Stimulated activated naive CD8-positive, alpha-beta T cell treated with anti-CD3 and anti-CD28 coated beads, Interleukin-15, Interleukin-2, amounts not matched to agents 100 ng/mL and 50 ng/mL, for 24 hours (primary cell): Measurements from ENCODE around the gene ZRANB1.

ENCODE experiments used
- H3K27ac Mint-ChIP-seq: one replicate; pipeline ENCODE4 v1.8.0; 2021; ENCODE audit warnings: mild to moderate bottlenecking, mixed read lengths
- H3K27me3 Mint-ChIP-seq: one replicate; pipeline ENCODE4 v1.8.0; 2021; ENCODE audit warnings: mixed read lengths
- H3K36me3 Mint-ChIP-seq: one replicate; pipeline ENCODE4 v1.8.0; 2021; ENCODE audit warnings: low read depth, mixed read lengths
- H3K4me1 Mint-ChIP-seq: one replicate; pipeline ENCODE4 v1.8.0; 2021; ENCODE audit warnings: low read depth, mixed read lengths
- H3K4me3 Mint-ChIP-seq: one replicate; pipeline ENCODE4 v1.8.0; 2021; ENCODE audit warnings: mild to moderate bottlenecking, mixed read lengths
- H3K9me3 Mint-ChIP-seq: one replicate; pipeline ENCODE4 v1.8.0; 2021; ENCODE audit warnings: mixed read lengths

Gene ZRANB1

GRCh38 chr10:124991835-124992234 is 49.9 kb downstream of the ZRANB1 start:
- Mint-ChIP-seq H3K27ac (no peak overlapping the region), H3K4me1 (no peaks in the 10 kb centered on the region), H3K27me3 (no peaks in the 10 kb centered on the region), H3K9me3 (no peaks in the 10 kb centered on the region), H3K4me3 (no peak overlapping the region), H3K36me3 (peaks cover 16% of the 10 kb centered on the region)

DNA sequence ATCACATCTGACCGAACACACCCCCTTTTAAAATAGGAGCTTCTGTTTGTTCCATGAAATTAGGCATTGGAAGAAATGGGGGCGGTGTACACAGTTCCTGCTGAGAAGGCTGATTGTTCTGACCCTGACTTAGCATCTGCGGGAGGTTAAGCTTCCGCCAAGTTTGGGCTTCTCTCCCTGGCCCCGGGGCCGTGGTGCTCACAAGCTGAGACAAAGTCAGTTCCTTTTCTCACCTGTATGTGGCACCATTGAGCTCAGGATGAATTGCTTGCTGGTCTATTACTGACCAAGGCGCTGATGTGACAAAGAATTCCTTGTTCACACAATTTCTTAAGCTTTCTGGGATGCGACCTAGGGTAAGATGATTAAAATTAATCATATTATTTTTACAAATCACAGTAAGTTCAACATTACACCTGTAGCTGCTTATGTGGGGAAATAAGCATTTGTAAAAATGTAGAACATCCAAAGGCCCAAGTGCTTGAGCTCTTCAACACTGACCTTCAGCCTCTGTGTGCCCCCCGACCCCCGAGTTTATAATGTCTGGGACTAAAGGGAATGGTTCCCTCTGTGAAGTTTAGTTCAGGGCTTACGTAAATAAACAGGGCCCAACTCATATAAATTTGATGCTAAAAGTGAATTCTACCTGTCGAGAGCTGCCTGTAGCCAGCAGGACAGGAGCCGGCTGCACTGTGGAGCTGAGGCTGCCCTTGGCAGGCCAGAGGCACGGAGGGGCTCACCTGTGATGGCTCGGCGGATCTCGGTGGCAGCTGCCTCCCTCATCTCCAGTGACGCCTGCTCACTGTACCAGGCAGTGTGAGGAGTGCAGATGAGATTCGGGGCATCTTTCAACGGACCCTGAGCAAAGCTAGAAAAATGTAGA is 50.8 kb downstream of the ZRANB1 start:
- no peak overlapping the region for H3K4me3 Mint-ChIP-seq
- no peaks in the 10 kb centered on the region for H3K9me3 Mint-ChIP-seq
- H3K4me1 Mint-ChIP-seq, result no peaks in the 10 kb centered on the region
- H3K36me3 Mint-ChIP-seq, result peaks cover 12% of the 10 kb centered on the region
- H3K27me3 Mint-ChIP-seq, result no peaks in the 10 kb centered on the region
- H3K27ac Mint-ChIP-seq, result no peak overlapping the region

GRCh38 chr10:124993345-124993708 is 51.4 kb downstream of the ZRANB1 start:
- Mint-ChIP-seq H3K27me3 (no peaks in the 10 kb centered on the region), H3K36me3 (peaks cover 9% of the 10 kb centered on the region), H3K9me3 (no peaks in the 10 kb centered on the region), H3K4me1 (no peaks in the 10 kb centered on the region), H3K27ac (no peak overlapping the region), H3K4me3 (no peak overlapping the region)

DNA sequence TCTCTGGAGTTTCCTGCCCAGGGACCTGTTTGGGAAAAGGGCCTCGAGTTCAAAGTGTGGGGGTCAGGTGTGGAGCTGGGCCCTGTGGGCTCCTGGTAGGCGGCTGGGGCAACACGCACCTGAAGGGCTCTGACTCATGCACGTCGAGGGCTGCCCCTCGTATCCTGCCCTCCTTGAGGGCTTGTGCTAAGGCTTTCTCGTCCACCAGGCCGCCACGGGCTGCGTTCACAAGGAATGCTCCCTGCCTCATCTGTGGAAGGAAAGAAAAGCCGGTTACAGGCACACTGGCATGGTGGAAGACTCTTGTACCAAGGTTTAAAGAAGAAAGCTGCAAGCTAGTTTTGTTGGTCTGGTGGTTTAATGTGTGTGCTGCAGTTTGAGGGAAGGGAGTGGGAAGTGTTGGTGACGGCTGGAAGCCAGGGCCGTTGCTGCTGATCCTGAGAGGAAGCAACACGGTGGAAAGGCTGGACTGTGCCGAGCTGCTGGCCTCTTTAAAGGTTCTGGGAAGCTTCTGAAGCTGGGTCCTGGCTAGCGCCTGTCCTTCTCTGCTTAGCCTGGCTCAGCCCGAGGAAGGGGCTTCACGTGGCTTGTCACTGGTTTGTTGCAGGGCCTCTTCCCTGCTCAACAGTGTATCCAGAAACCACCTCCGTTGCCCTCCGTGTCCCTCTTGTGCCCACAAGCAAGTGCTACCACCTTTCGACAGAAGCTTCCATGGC is 52.0 kb downstream of the ZRANB1 start:
- peaks cover 6% of the 10 kb centered on the region for H3K36me3 Mint-ChIP-seq
- H3K27ac Mint-ChIP-seq, result no peak overlapping the region
- no peaks in the 10 kb centered on the region for H3K27me3 Mint-ChIP-seq
- no peaks in the 10 kb centered on the region for H3K9me3 Mint-ChIP-seq
- H3K4me1 Mint-ChIP-seq, result no peaks in the 10 kb centered on the region
- H3K4me3 Mint-ChIP-seq, result no peak overlapping the region

DNA sequence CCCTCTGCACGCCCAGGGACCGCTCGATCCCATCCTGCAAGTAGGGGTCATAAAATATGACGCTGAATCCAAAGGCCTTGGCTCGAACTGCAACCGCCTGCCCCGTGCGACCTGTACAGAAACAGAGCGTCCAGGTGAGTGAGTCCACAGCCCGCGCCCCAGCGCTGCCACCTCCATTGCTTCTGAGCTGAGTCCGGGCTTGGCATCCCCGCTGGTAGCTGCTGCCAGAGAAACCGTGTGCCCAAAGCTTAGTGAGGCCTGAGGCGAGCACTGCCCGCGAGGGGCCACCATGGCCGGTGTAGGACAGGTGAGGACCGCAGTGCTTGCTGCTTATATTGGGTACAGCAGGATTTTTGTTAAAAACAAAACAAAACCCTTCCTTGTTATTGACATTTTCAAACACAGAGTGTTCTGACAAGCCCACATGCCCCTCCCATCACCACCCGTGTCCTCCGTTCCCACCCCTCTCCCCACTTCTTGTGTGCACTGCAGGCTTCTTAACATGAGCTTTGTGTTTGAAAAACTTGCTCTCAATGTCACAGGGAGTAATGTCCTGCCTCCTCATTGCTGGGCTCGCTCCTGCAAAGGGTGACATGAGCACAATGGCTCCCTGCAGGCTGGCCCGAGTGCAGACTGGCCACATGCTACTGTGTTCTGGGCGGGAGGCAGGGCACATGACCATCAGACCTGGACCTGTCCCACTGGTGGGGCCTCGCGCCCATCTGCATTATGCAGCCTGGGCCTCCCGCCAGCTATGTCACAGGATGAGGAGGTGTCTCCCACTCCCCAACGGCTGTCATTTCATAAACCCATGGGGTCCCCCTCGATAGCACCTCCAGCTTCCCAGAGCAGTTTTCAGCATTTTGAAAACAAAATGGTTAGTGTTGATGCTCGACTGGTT is 52.9 kb downstream of the ZRANB1 start:
- Mint-ChIP-seq H3K27me3 (no peaks in the 10 kb centered on the region), H3K36me3 (no peaks in the 10 kb centered on the region), H3K4me1 (no peaks in the 10 kb centered on the region), H3K27ac (no peak overlapping the region), H3K4me3 (no peak overlapping the region), H3K9me3 (no peaks in the 10 kb centered on the region)

DNA sequence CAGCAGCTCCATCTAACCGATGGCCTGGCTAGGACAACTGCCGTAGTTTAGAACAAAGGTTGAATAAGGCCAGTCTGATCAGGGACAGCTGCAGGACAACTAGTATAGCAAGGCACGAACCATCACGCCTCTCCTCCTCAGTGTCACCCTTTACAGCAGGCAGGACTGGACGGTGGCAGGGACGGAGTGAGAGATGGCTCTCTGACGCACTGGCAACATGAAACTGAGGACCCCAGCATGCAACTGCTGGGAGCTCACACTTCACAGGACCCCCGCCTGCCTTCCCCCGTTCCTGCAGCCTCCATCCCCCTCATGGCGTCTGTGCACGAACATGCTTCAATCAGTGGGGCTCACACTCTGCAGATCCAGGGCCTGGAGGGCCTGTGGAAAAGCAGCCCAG is 53.7 kb downstream of the ZRANB1 start:
- no peaks in the 10 kb centered on the region for H3K9me3 Mint-ChIP-seq
- H3K4me3 Mint-ChIP-seq, result no peak overlapping the region
- no peaks in the 10 kb centered on the region for H3K4me1 Mint-ChIP-seq
- H3K27ac Mint-ChIP-seq, result no peak overlapping the region
- H3K27me3 Mint-ChIP-seq, result no peaks in the 10 kb centered on the region
- no peaks in the 10 kb centered on the region for H3K36me3 Mint-ChIP-seq

GRCh38 chr10:124996127-124996853 is 54.4 kb downstream of the ZRANB1 start:
- H3K27ac Mint-ChIP-seq, result no peak overlapping the region

DNA sequence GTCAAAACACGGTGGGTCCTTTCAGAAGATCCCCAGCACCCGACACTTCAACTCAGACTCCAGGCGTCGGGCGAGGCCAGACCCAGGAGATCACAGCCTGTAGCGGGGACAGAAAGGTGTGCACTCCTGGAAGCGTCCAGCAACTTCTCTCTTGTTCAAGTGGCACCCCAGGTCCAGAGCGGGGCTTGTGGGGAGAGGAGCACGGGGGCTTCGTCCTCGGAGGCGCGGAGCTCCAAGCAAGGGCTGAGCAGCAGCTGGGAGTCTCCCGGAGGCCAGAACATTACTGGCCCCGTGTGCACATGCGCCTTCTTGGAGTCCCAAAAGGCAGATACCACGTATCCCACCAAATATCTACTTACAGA is 54.9 kb downstream of the ZRANB1 start:
- no peaks in the 10 kb centered on the region for H3K27me3 Mint-ChIP-seq
- no peaks in the 10 kb centered on the region for H3K9me3 Mint-ChIP-seq
- no peak overlapping the region for H3K4me3 Mint-ChIP-seq
- H3K27ac Mint-ChIP-seq, result no peak overlapping the region
- no peaks in the 10 kb centered on the region for H3K4me1 Mint-ChIP-seq
- no peaks in the 10 kb centered on the region for H3K36me3 Mint-ChIP-seq

More at GRCh38 chr10:124996127-124996853, 54.4 kb downstream of the ZRANB1 start:
- no peaks in the 10 kb centered on the region for H3K4me1 Mint-ChIP-seq
- no peaks in the 10 kb centered on the region for H3K36me3 Mint-ChIP-seq
- no peaks in the 10 kb centered on the region for H3K9me3 Mint-ChIP-seq
- H3K27me3 Mint-ChIP-seq, result no peaks in the 10 kb centered on the region
- H3K4me3 Mint-ChIP-seq, result no peak overlapping the region

DNA sequence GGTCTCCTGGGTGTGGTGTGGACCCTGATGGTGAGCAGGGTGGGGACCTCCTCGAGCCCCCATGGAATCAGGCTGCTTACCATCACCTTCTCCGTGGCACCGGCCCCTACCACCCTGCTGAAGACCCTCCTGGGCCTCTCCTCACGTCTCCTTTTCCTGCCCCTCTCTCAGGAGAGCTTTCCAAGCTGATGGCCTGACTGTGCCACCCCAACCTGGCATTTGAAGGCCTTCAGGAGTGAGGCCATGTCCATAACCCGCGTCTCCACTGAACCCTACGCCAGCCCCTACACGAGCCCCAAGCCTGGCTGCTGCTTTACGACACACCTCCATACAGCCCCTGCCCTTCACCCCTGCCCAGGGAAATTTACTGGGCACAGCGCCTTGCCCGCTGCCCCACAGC is 55.4 kb downstream of the ZRANB1 start:
- no peak overlapping the region for H3K4me3 Mint-ChIP-seq
- no peaks in the 10 kb centered on the region for H3K4me1 Mint-ChIP-seq
- H3K27me3 Mint-ChIP-seq, result no peaks in the 10 kb centered on the region
- H3K9me3 Mint-ChIP-seq, result no peaks in the 10 kb centered on the region
- H3K27ac Mint-ChIP-seq, result no peak overlapping the region
- no peaks in the 10 kb centered on the region for H3K36me3 Mint-ChIP-seq

- Mint-ChIP-seq H3K27me3 (no peaks in the 10 kb centered on the region), H3K4me3 (no peak overlapping the region), H3K9me3 (no peaks in the 10 kb centered on the region), H3K36me3 (no peaks in the 10 kb centered on the region), H3K4me1 (no peaks in the 10 kb centered on the region), H3K27ac (no peak overlapping the region)
Observed at GRCh38 chr10:124997771-124998623, 56.1 kb downstream of the ZRANB1 start.

DNA sequence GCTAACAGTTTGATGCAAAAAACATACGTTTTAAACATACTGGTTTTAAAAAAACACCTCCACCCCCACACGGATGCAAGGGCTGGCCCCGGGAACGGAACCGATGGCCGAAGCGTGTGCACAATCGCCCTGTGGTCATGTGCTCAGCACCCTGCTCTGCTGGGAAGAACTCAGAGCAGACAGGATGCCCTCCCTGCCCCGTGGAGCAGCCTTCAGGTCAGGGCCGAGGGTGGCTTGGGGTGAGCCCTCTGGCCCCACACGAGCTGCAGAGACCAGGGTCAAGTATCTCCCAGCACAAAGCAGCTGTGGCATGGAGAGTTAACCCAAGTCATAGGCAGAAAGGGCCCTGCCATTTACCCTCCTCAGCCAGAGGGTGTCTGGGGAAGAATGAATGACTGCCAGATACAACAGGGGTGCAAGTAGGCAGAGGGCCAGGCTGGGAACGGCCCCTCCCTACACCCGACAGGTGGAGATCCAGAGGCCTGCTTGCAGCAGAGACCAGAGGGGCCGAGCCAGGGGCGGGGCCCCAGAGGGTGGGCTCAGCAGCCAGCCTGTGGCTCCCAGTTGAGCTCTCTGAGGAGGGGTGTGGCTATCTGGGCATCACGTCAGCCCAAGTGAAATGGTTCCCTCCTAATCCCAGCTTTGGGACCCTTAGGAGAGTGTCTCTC is 56.8 kb downstream of the ZRANB1 start:
- H3K4me1 Mint-ChIP-seq, result no peaks in the 10 kb centered on the region
- H3K27ac Mint-ChIP-seq, result no peak overlapping the region
- no peaks in the 10 kb centered on the region for H3K9me3 Mint-ChIP-seq
- H3K27me3 Mint-ChIP-seq, result no peaks in the 10 kb centered on the region
- H3K36me3 Mint-ChIP-seq, result no peaks in the 10 kb centered on the region
- no peak overlapping the region for H3K4me3 Mint-ChIP-seq

DNA sequence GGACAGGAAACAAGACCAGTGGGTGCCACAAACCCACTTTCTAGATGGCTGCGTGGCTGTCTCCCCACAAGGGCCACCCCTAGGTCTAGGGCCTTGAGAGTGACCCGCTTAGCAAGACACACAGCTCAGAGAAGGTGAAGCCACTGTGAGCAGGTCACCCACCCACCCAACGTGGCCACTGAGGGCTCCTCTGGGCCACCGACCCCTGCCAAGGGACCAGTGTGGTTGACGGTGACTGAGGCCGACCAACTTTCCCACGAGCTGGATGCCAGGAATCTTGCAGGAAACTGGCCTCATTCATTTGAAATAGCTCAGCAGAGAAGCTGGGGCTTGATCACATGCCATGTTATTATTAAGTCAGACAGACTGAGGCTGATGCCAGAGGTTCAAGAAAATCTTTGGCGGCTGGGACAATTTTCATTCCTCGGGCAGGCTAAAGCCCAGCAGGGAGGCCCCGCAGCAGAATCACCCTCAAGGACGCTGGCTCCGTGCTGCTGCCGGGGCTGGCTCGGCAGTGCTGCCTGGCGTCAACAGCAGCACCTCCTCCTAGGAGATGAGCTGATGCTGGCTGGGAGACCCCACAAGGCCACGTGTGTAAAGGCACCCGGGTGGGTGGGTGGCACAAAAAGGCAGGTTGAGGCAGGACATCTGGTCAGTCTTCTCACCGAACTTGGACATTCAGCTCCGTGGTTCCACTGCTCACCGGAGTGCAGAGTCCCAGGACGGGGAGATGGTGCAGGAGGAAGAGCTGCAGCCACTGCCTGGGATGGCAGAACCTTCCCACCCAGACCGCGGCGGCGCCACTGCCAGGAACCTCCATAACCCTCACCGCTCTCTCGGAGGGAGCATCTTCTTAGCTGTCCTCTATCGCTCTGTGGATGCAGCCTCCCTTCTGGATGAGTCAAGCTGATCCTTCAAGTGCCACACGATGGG is 57.8 kb downstream of the ZRANB1 start:
- H3K9me3 Mint-ChIP-seq, result no peaks in the 10 kb centered on the region
- no peaks in the 10 kb centered on the region for H3K36me3 Mint-ChIP-seq
- H3K4me3 Mint-ChIP-seq, result no peak overlapping the region
- no peaks in the 10 kb centered on the region for H3K27me3 Mint-ChIP-seq
- no peak overlapping the region for H3K27ac Mint-ChIP-seq
- no peaks in the 10 kb centered on the region for H3K4me1 Mint-ChIP-seq
